ENCODE results near the gene DIDO1.
"Not testable (repeated sequence)": the region's sequence is repeated elsewhere in the genome, so short reads cannot be mapped to it uniquely, and the experiment has no call there.

Gene DIDO1

DNA sequence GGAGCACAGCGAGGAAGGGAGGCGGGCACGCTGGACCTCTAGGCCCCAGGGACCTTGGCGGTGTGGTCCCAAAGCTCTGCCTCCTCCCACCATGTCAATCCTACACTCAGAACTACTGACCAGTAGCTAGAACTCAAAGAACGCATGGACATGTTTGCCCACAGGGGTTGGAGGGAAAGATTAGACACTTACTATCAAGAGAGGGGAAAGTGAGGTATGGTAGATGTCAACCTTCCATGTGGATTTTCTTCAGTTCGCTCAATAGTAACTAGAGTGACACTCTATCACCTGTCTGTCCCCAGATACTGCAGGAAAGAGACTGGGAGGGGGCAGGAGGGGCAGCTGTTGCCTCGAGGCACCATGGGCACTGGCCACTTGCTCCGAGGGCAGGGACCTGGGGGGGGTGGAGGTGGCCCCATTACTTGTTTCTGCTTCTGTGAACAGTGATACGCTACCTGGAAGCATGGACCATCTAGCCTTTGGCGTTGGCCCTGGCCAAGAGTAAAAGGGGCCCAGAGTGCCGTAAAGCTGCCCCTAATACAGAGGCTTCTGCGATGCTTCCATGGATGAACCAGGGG lies 912 bp upstream of the DIDO1 start:
- no peak for DNase-seq (ENCODE audit: low spot score)

DNA sequence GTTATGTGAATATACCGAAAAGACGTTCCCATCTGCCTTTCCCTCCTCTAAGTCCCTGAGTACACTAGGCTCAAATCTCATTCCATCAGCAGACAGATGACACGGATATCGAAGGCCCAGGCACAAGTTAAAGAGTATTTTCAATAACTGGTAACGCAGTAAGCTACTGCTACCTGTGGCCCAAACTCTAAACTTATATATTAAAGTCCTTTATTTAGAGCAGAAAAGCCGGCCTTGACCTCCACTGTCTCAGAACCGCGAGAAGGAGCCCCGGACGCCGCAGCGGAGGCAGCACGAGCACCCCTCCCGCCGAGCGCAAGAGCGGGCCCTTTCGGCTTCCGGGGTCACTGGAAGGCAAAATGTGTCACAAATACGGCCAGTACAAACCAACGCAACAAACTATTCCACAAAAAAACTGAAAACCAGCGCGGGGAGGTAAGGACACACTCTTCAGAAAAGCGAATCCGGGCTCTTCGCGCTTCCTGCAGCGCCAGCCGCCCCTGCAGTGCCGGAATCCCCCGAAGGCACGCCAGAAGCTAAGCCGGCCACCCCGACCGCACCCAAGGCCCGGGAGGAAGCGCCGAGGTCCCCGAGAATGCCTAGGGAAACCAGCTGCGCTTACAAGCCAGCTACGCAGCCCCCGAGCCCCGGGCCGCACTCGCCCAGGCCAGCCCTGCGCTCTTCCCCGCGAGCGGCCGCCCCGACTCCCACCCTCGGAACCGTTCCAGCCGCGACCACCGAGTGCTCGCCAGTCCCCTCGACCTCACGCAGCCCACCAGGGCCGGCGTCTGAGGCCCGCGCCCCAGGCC lies 681 bp downstream of the DIDO1 start:
- DNase-seq (ENCODE audit: low spot score): peak; percentile 61

DNA sequence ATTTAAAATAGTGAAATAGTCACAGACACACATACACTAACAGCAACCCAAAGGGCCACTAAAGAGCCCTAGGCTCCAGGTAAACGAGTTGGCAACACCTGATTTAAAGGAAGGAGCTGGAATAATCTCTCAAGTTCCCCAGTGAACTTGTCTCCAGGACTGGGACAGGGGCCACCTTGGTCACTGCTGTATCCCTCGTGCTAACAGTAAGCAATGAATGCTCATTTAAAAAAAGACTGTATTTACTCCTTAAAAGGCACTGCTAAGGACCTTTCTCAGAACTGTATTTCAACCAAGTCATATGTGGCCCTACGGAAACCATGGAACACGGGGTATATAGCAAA lies 1.3 kb downstream of the DIDO1 start:
- no peak for DNase-seq (ENCODE audit: low spot score)

DNA sequence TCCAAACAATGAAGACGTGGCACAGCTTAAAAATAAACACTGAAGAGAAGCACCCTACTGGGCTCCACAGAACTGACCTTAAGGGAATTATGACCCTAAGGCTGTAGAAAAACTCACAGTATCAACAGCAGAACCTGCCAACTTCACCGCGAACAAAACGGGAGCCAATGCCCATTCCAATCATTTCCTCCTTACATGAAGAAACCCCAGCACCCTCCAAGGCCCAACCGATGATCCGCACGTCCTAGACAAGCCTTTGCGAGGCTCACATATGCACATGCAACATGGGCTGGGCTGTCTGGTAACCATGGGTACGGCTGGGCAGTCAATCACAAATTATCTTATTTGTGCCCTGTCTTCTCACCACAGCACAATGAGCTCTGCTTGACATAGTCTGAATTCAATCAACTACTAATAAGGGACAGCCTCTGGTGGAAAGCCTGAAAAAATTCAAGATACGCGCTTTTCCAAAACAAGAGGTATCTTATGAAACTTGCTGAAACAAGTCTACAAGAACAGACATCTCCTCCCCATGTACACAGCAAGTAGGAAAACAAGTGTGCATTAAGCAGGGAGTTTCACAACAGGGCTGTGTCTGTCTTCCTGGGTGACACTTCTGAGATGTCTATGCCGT lies 1.7 kb downstream of the DIDO1 start:
- DNase-seq (ENCODE audit: low spot score): no peak

DNA sequence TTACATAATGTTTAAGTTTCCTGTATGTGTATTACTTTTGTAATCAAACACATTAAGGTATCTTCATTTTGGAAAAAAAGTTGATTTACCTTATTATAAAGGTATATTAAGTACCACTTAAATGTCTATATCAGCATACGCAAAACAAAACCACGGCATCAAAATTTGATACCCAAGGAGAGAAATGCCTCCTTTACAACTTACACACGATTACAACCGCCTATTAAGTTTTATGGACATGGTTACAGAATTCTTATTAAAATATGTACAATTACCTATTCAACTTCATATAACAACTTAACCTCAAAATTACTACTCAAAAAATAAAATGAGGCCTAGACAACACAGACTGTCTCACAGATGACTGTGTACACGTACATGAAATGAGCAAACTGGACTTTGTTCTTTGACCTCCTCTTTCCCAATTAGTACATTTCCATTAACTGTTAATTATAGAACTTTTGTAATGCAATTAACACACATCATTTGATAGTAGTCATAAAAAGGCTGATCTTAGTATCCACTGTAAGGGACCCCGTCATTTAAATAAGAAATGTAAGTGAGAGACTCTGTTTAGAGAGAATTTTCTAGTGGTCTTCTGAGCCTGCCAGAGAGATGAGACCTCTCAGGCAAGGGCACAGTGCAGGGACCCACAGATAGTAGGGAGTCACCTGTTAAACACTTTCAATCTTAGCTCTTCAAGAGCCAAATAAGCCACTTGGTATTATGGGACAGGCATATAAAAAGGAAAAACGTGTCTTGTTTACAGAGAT lies 2.5 kb downstream of the DIDO1 start:
- no peak for DNase-seq (ENCODE audit: low spot score)

DNA sequence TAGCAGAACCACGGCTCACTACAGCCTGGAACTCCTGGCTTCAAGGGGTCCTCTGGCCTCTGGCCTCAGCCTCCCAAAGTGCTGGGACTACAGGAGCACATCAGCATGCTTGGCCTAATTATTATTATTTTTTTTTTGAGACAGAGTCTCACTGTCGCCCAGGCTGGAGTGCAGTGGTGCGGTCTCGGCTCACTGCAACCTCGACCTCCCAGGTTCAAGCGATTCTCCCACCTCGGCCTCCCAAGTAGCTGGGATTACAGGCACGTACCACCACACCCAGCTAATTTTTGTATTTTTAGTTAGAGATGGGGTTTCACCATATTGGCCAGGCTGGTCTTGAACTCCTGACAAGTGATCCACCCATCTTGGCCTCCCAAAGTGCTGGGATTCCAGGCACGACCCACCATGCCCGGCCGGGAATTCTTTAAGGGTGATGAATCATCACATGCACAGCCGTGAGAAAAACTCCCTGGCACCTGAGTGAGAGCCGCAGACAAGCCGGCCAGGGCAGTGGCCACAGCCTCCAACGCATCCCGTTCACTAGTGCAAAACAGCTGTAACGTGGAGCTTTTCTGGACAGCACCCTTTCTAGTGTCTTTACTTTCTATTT lies 3.1 kb downstream of the DIDO1 start:
- DNase-seq (ENCODE audit: low spot score): not testable (repeated sequence)

DNA sequence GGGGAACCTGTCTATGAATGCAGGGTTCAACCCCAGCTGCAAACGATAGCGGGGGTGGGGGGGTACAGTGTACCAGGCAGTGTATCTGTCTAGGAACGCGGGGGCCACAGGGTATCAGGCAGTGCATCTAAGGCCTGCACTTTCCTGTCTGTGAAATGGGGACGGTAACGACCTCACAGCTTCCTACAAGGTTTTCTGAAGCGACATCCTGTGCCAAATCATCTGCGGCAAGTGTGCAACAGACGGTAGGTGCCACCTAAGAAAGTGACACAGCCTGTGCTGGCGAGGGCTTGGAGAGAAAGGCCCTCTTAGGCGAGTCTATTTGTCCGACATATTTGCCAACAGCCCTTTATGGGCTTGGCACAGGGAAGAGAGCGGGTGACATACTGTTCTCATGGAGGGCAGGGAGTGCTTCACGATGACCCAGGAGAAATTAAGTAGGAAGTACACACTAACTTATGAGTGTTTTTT lies 3.8 kb downstream of the DIDO1 start:
- DNase-seq (ENCODE audit: low spot score): no peak

DNA sequence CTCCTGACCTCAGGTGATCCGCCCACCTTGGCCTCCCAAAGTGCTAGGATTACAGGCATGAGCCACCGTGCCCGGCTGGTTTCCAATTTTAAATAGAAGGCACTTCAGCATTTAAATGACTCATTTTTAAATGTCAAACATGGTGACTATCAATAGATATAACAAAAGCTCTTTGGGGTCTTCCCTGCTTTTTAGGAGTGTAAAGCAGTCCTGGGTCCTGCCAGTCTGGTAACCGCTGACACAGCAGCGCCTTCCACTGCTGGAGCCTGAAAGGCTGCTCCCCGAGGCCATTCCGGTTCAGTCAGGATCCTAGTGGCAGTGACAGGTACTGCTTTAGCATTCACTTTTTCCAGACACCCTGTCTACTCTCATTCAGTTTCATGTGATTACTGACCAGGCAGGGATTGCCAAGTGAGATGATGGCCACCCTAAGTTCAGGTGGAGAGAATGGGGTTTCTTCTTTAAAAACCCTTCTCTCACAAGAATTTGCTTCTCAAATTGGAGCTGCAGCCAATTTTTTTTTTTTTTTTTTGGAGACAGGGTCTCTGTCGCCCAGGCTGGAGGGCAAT lies 5.1 kb downstream of the DIDO1 start:
- DNase-seq (ENCODE audit: low spot score): peak; percentile 51

DNA sequence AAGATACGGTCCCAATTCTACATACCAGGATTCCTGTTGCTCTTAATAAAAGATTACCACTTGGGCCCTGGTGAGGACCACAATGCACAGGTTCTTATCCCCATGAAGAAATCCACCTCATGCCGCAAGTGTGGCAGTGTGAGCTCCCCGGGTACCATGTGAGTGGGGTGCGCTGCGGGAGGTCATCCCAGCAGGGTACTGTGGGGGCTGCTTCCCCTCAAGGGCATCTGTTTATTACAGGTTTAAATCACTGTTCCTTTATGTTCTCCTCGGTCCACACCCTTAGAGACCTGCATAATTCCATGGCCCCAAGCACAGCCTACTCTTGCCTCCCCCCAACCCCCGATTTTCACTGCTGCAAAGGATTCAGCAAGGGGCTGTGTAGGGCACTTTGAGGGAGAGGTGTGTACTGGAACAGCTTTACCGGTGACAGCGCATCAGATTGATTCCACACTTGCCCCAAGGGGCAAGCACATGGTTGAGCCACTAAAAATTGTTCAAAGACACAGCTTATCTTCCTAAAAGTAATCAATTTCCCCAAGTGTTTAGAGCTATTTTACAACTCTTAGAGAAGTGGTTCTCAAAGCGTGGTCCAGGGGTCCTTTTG lies 6.2 kb downstream of the DIDO1 start:
- DNase-seq (ENCODE audit: low spot score): no peak

DNA sequence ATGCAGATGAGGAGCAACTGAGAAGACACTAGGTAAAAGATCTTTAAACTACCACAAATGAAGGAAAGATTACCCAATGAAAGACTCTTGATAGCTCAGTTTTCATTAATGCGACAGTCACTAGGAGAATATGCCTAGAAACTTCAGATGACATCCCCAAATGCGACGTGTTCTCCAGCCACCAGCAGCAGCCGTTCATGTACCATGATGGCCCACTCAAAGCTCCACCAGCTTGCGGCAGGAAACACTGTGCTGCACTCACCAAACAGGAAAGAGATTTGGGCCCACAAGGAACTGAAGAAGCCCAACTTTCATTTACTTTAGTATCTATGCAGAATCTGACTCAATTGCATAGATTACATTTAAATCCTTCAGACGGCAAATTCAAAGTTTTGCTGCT lies 7.5 kb downstream of the DIDO1 start:
- no peak for DNase-seq (ENCODE audit: low spot score)

DNA sequence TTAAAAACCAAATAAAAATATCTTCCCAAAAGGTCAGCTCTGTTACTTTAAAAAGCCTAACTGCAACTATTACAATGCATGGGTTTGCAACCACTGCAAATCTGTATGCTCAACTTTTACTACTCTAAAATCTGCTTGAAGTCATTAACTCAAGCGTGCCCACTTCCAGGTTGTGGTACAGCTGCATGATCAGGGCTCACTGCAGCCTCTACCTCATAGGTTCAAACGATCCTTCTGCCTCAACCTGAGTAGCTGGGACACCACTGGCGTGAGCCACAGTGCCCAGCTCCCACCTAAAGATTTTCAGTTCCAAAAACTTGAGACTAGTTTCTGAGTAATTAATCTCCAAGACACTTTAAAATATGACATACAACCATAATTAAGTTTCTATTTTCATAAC lies 8.2 kb downstream of the DIDO1 start:
- DNase-seq (ENCODE audit: low spot score): no peak

DNA sequence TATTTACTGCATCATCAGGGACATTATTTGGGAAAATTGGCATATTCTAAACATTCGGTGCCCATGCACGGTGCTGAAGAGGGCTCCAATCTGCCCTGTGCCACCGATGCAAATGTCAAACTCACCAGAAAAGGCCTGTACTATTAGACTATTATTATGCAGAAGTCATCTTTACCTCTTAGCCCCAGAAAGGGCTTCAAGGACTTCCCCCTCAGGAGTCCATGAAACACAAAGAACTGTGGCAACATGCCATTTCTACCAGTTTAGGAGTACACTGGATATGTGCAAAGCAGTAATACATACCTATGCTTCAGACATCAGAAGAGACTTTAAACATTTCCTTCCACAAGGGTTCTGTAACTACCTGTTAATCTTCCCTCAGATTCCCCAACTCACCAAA lies 8.6 kb downstream of the DIDO1 start:
- DNase-seq (ENCODE audit: low spot score): no peak

DNA sequence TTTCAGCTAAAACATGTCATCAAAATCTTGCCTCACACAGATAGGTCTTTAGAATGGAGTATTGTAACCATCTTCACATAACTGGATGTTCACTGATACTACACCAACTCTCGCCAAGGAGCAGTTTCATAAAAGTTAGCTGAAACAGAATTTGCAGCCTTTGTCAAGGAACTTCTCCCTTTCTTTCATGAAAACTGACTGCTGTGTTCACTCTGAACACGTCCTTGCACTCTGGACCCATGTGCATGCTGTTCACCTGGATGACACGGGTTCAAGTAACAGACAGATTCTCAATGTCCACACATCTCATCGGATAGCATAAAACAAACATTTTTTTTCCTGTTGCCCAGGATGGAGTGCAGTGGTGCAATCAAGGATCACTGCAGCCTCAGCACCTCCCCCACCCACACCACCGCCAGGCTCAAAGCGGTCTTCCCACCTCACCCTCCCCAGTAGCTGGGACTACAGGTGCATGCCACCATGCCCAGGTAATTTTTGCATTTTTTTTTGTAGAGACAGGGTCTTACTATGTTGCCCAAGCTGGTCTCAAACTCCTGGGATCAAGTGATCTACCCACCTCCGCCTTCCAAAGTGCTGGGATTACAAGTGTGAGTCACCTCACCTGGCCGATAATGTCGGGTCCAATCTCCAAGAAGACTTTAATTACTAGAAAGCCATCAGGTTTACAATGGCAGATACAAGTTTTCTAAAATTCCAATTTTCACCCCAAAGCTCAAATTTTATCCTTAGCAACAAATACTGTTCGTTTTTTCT lies 9.4 kb downstream of the DIDO1 start:
- DNase-seq (ENCODE audit: low spot score): no peak

DNA sequence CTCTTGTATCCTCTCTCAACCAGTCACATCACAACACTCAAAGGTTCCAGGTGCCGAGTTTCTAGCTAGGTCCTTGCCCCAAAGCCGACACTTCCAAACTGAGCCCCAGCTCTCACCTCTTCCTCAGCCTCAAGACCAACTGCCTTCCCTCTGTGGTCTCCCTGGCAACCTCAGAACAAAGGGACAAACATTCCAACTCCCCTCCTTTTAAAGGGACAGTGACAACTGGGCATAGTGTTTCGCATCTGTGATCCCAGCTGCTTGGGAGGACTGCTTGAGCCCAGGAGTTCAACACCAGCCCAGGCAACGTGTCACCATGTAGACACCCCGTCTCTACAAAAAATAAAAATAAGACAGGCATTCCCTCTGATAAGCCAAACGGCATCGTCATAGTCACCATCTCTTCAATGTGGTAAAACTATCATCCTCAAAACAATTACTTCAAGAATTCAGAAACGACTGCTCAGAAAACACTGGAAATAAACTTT lies 11.3 kb downstream of the DIDO1 start:
- DNase-seq (ENCODE audit: low spot score): no peak

DNA sequence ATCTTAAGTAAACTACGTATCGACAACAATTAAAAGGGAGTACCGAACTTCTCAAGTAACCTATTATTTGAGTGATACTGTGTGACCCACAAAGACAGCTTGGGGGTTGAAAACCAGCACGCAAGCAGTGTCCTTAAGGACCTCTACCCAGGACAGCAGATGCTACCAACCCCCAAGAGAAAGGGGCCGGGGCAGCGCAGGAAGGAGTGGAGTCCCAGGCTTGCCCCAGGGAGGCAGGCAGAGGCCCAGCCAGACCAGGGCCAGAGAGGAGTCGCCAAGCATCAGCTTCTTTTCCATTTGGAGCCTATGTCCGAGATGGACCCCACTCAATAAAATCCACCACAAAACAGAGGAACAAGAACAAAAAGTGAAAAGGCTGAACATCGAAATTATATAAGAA lies 11.9 kb downstream of the DIDO1 start:
- DNase-seq (ENCODE audit: low spot score): no peak

DNA sequence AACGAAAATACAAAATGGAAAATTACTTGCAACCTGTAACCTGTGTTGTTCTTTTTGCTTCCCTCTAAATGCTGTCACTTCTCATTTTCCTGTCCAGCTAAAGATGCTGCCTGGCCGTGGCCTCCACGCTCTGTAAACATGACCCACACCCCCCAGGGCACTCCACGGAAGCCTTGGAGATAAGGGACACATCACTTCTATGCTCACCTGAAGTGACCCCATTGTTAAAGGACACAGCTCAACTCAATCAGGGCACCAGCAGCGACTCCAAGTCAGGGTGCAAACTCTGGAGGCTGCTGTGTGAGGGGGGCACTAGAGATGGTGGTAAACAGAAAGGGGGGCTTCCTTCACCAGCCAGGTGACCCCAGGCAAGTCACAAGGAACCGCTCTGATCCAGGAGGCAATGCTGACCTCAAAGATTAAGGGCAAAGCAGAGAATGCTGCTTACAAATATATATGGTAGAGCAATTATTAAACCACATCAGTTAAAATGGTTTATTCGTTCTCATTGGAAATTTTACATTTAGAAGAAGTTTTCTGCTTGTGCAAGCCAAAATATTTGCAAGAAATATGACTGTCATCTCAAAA lies 13.2 kb downstream of the DIDO1 start:
- no peak for DNase-seq (ENCODE audit: low spot score)

DNA sequence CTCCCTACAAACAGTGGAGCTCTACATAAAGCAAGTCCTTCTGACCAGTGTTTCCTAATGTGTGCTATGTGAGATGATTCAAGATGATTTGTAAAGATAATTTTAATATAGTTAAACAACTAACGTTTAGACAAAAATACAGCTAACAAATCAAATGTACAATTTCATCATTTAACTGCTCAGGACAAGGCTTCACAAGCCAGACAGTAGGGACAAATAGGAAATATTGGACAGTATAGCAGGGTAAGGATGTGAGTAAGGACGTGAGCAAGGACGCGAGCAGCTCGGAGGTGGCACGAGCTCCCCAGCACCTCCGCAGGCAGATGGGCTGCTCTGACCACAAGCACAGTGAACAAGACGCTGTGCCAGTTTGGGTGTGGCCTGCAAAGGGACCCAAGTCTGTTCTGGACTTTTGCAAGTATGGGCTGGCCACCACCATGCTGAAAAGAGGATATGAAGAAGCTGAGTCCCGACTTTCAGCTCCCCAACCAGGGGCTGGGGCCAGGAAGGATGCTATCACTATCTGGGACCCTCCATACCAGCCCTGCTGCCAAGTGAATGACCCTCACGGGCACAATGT lies 14.5 kb downstream of the DIDO1 start:
- no peak for DNase-seq (ENCODE audit: low spot score)

DNA sequence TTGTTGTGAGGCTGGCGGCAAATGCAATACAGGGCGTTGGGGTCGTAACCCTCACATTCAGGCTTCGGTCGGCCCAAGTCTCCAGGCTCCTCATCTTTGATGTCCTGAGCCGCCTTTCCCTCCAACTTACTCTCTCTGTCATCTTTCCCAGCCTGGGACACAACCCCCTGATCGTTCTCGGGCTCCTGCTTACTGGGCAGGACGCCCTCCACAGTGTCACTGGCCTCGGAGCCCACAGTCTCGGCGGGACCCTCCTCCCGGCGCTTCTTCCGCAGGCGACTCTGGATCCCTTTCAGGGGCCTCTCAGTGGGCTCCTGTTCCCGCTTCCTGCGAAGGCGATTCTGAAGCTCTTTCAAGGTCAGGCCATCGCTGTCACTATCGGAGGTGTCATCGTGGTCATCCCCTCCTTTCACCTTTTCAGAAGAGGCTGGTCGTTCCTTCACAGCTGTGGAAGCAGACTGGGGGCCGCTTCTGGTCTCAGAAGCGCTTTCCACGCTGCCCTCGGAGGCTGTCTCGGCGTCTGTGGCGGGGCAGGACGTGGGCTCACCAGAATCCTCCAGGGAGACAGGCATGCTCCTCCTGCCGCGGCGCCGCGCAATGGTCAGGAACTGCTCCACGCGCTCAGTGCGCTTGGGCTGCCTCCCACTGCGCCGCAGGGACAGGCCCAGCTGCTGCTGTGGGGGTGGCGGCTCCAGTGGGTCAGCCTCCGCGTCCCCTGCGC lies 15.4 kb downstream of the DIDO1 start:
- DNase-seq (ENCODE audit: low spot score): no peak

DNA sequence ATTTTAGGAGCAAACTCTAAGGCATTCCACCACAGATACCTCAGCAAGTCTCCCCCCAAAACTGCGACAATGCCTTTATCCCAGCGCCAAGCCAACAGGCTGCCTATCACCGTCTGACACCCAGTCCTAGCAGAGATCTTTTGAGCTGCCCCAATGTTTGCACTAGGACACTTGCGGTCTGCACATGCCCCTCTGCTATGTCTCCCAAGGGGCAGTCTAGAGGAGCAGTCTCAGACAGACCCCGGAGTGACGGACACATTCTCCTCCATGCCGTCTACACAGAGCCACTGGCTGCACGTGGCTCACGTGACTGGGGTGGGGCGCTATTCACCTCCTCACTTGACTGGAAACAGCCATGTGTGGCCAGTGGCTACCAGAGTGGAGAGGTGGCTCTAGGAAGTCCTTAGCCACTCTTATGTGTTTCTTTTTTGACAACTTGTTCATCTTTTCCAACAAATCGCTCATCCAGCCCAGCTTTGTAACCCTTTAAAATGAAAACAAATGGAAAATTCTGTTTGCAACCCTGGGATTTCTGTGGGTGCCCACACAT lies 16.0 kb downstream of the DIDO1 start:
- DNase-seq (ENCODE audit: low spot score): no peak
